ENCODE data around the gene MECP2.

Gene MECP2

GRCh38 chrX:154084449-154085300, 12.8 kb downstream of the MECP2 start:
- Histone ChIP-seq H3K27ac (ENCODE audit: low read length) (no peak overlapping the region), H3K27me3 (ENCODE audit: control insufficient read depth in 1 of 2, insufficient read depth in 2 of 2, low read length in 2 of 2) (no peaks in the 10 kb centered on the region), H3K9me3 (ENCODE audit: control insufficient read depth in 2 of 2, low read length in 2 of 2) (peaks cover 0 to 2% of the 10 kb centered on the region in 2 donors), H3K9ac (ENCODE audit: low read length in 2 of 2) (no peak overlapping the region), H3K4me3 (ENCODE audit: low read length in 2 of 2) (no peak overlapping the region), H3K4me1 (ENCODE audit: control insufficient read depth, insufficient read depth, low read length) (peaks cover 8% of the 10 kb centered on the region), H3K36me3 (ENCODE audit: control insufficient read depth in 2 of 2, insufficient read depth in 2 of 2, low read length in 2 of 2) (no peaks in the 10 kb centered on the region)

- Histone ChIP-seq H3K4me3 (ENCODE audit: low read length in 2 of 2) (no peak overlapping the region), H3K36me3 (ENCODE audit: control insufficient read depth in 2 of 2, insufficient read depth in 2 of 2, low read length in 2 of 2) (no peaks in the 10 kb centered on the region), H3K27ac (ENCODE audit: low read length) (no peak overlapping the region), H3K27me3 (ENCODE audit: control insufficient read depth in 1 of 2, insufficient read depth in 2 of 2, low read length in 2 of 2) (no peaks in the 10 kb centered on the region), H3K4me1 (ENCODE audit: control insufficient read depth, insufficient read depth, low read length) (peaks cover 8% of the 10 kb centered on the region), H3K9ac (ENCODE audit: low read length in 2 of 2) (no peak overlapping the region), H3K9me3 (ENCODE audit: control insufficient read depth in 2 of 2, low read length in 2 of 2) (peaks cover 0 to 2% of the 10 kb centered on the region in 2 donors)
These were observed 14.4 kb downstream of the MECP2 start for GRCh38 chrX:154083126-154083517.

GRCh38 chrX:154082396-154083125, 15.0 kb downstream of the MECP2 start:
- Histone ChIP-seq H3K9me3 (ENCODE audit: control insufficient read depth in 2 of 2, low read length in 2 of 2) (peaks cover 0 to 2% of the 10 kb centered on the region in 2 donors), H3K4me3 (ENCODE audit: low read length in 2 of 2) (no peak overlapping the region), H3K27ac (ENCODE audit: low read length) (no peak overlapping the region), H3K36me3 (ENCODE audit: control insufficient read depth in 2 of 2, insufficient read depth in 2 of 2, low read length in 2 of 2) (no peaks in the 10 kb centered on the region), H3K4me1 (ENCODE audit: control insufficient read depth, insufficient read depth, low read length) (peaks cover 8% of the 10 kb centered on the region), H3K9ac (ENCODE audit: low read length in 2 of 2) (no peak overlapping the region), H3K27me3 (ENCODE audit: control insufficient read depth in 1 of 2, insufficient read depth in 2 of 2, low read length in 2 of 2) (no peaks in the 10 kb centered on the region)

DNA sequence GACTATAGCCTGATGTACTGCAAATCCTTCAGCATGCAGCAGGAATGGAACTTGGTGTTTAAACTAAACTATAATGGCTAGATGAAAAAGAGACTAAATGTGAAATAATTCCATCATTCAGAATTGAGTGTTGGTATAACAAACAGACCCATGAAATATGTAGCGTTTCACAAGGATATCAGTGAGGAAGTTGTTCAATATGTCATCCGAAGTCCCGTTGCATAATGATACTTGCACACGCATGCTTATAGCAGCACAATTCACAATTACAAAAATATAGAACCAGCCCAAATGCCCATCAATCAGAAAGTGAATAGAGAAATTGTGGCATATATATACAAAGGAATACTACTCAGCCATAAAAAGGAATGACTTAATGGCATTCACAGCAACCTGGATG, 20.4 kb downstream of the MECP2 start:
- peaks cover 8% of the 10 kb centered on the region for H3K4me1 ChIP-seq (ENCODE audit: control insufficient read depth, insufficient read depth, low read length)
- H3K27ac ChIP-seq (ENCODE audit: low read length) = no peak overlapping the region
- H3K9me3 ChIP-seq (ENCODE audit: control insufficient read depth in 2 of 2, low read length in 2 of 2) = no peaks in the 10 kb centered on the region
- no peak overlapping the region for H3K4me3 ChIP-seq (ENCODE audit: low read length in 2 of 2)
- H3K9ac ChIP-seq (ENCODE audit: low read length in 2 of 2) = no peak overlapping the region
- H3K36me3 ChIP-seq (ENCODE audit: control insufficient read depth in 2 of 2, insufficient read depth in 2 of 2, low read length in 2 of 2) = peaks cover 2% of the 10 kb centered on the region in 2 donors
- H3K27me3 ChIP-seq (ENCODE audit: control insufficient read depth in 1 of 2, insufficient read depth in 2 of 2, low read length in 2 of 2) = peaks cover 0 to 3% of the 10 kb centered on the region in 2 donors

- H3K36me3 ChIP-seq (ENCODE audit: control insufficient read depth in 2 of 2, insufficient read depth in 2 of 2, low read length in 2 of 2) = peaks cover 2% of the 10 kb centered on the region in 2 donors
- no peaks in the 10 kb centered on the region for H3K9me3 ChIP-seq (ENCODE audit: control insufficient read depth in 2 of 2, low read length in 2 of 2)
- peaks cover 0 to 3% of the 10 kb centered on the region in 2 donors for H3K27me3 ChIP-seq (ENCODE audit: control insufficient read depth in 1 of 2, insufficient read depth in 2 of 2, low read length in 2 of 2)
- H3K27ac ChIP-seq (ENCODE audit: low read length) = no peak overlapping the region
- H3K4me3 ChIP-seq (ENCODE audit: low read length in 2 of 2) = no peak overlapping the region
- H3K4me1 ChIP-seq (ENCODE audit: control insufficient read depth, insufficient read depth, low read length) = peaks cover 7% of the 10 kb centered on the region
- no peak overlapping the region for H3K9ac ChIP-seq (ENCODE audit: low read length in 2 of 2)
These were observed 23.3 kb downstream of the MECP2 start for GRCh38 chrX:154074199-154074598.

DNA sequence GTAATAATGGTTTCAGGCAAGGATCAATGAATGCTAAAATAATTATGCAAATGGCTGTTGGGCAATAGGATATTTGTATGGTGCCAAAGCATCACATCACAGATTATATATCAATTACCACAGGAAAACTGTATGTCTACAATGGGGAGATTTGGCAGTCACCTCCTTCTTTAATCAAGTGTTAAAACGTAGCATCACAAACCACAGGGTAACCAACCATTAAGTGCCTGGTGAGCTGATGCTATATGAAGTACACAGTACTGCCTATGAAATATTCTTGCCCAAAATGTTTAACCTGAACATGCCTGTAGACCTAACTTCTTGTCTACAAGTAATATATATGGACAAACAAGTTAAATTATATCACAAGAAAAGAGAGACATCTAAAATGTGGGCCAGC, 25.3 kb downstream of the MECP2 start:
- Histone ChIP-seq H3K4me3 (ENCODE audit: low read length in 2 of 2) (no peak overlapping the region), H3K9ac (ENCODE audit: low read length in 2 of 2) (no peak overlapping the region), H3K36me3 (ENCODE audit: control insufficient read depth in 2 of 2, insufficient read depth in 2 of 2, low read length in 2 of 2) (peaks cover 2% of the 10 kb centered on the region in 2 donors), H3K4me1 (ENCODE audit: control insufficient read depth, insufficient read depth, low read length) (peaks cover 9% of the 10 kb centered on the region), H3K27me3 (ENCODE audit: control insufficient read depth in 1 of 2, insufficient read depth in 2 of 2, low read length in 2 of 2) (peaks cover 0 to 3% of the 10 kb centered on the region in 2 donors), H3K27ac (ENCODE audit: low read length) (no peak overlapping the region), H3K9me3 (ENCODE audit: control insufficient read depth in 2 of 2, low read length in 2 of 2) (no peaks in the 10 kb centered on the region)

DNA sequence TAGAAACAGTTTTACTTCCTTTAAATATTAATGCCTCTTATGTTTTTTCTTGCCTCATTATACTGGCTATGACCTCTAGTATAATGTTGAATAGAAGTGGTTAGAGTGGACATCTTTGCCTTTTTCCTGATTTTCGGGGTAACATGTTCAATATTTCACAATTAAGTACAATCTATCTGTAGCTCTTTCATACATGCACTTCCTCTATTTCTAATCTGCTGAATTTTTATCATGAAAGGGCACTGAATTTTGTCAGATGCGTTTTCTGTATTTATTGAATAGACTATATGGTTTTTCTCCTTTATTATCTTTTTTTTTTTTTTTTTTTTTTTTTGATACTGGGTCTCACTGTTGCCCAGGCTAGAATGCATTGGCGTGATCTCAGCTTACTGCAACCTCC, 29.0 kb downstream of the MECP2 start:
- Histone ChIP-seq H3K4me3 (ENCODE audit: low read length in 2 of 2) (no peak overlapping the region), H3K4me1 (ENCODE audit: control insufficient read depth, insufficient read depth, low read length) (peaks cover 10% of the 10 kb centered on the region), H3K9ac (ENCODE audit: low read length in 2 of 2) (no peak overlapping the region), H3K36me3 (ENCODE audit: control insufficient read depth in 2 of 2, insufficient read depth in 2 of 2, low read length in 2 of 2) (no peaks in the 10 kb centered on the region), H3K9me3 (ENCODE audit: control insufficient read depth in 2 of 2, low read length in 2 of 2) (no peaks in the 10 kb centered on the region), H3K27ac (ENCODE audit: low read length) (no peak overlapping the region), H3K27me3 (ENCODE audit: control insufficient read depth in 1 of 2, insufficient read depth in 2 of 2, low read length in 2 of 2) (peaks cover 0 to 4% of the 10 kb centered on the region in 2 donors)

- peaks cover 33% of the 10 kb centered on the region for H3K4me1 ChIP-seq (ENCODE audit: control insufficient read depth, insufficient read depth, low read length)
These were observed 32.7 kb downstream of the MECP2 start for GRCh38 chrX:154064637-154065435.

GRCh38 chrX:154063234-154063633, 34.3 kb downstream of the MECP2 start:
- H3K4me1 ChIP-seq (ENCODE audit: control insufficient read depth, insufficient read depth, low read length) = peaks cover 42% of the 10 kb centered on the region
- H3K27ac ChIP-seq (ENCODE audit: low read length) = no peak overlapping the region
- H3K27me3 ChIP-seq (ENCODE audit: control insufficient read depth in 1 of 2, insufficient read depth in 2 of 2, low read length in 2 of 2) = peaks cover 0 to 15% of the 10 kb centered on the region in 2 donors
- H3K36me3 ChIP-seq (ENCODE audit: control insufficient read depth in 2 of 2, insufficient read depth in 2 of 2, low read length in 2 of 2) = no peaks in the 10 kb centered on the region
- H3K9ac ChIP-seq (ENCODE audit: low read length in 2 of 2) = no peak overlapping the region
- no peak overlapping the region for H3K4me3 ChIP-seq (ENCODE audit: low read length in 2 of 2)
- no peaks in the 10 kb centered on the region for H3K9me3 ChIP-seq (ENCODE audit: control insufficient read depth in 2 of 2, low read length in 2 of 2)

More at GRCh38 chrX:154064637-154065435, 32.7 kb downstream of the MECP2 start:
- Histone ChIP-seq H3K9me3 (ENCODE audit: control insufficient read depth in 2 of 2, low read length in 2 of 2) (no peaks in the 10 kb centered on the region), H3K27ac (ENCODE audit: low read length) (no peak overlapping the region), H3K27me3 (ENCODE audit: control insufficient read depth in 1 of 2, insufficient read depth in 2 of 2, low read length in 2 of 2) (peaks cover 0 to 10% of the 10 kb centered on the region in 2 donors), H3K4me3 (ENCODE audit: low read length in 2 of 2) (no peak overlapping the region), H3K36me3 (ENCODE audit: control insufficient read depth in 2 of 2, insufficient read depth in 2 of 2, low read length in 2 of 2) (no peaks in the 10 kb centered on the region), H3K9ac (ENCODE audit: low read length in 2 of 2) (no peak overlapping the region)

GRCh38 chrX:154061801-154062200, 35.7 kb downstream of the MECP2 start:
- peaks cover 0 to 18% of the 10 kb centered on the region in 2 donors for H3K27me3 ChIP-seq (ENCODE audit: control insufficient read depth in 1 of 2, insufficient read depth in 2 of 2, low read length in 2 of 2)
- H3K36me3 ChIP-seq (ENCODE audit: control insufficient read depth in 2 of 2, insufficient read depth in 2 of 2, low read length in 2 of 2) = peaks cover 0 to 1% of the 10 kb centered on the region in 2 donors
- H3K4me1 ChIP-seq (ENCODE audit: control insufficient read depth, insufficient read depth, low read length) = peaks cover 42% of the 10 kb centered on the region
- no peaks in the 10 kb centered on the region for H3K9me3 ChIP-seq (ENCODE audit: control insufficient read depth in 2 of 2, low read length in 2 of 2)
- H3K27ac ChIP-seq (ENCODE audit: low read length) = no peak overlapping the region
- no peak overlapping the region for H3K9ac ChIP-seq (ENCODE audit: low read length in 2 of 2)
- no peak overlapping the region for H3K4me3 ChIP-seq (ENCODE audit: low read length in 2 of 2)

Measured in stomach smooth muscle (tissue), 2 donors.